Mesendoderm (in vitro differentiated cells): ENCODE data around the gene PLCD1.

ENCODE experiments used
- DNase-seq: peaks from one replicate; pipeline ENCODE4 v3.0.0; 2013
- H2AK5ac ChIP-seq: 2 replicates; pipeline ENCODE4 v1.6.1; 2013; ENCODE audit warnings: low read length, inconsistent platforms
- H2BK120ac ChIP-seq: 2 replicates; pipeline ENCODE4 v1.6.1; 2013; ENCODE audit warnings: low read depth, mild to moderate bottlenecking, low read length, moderate library complexity, mixed read lengths
- H2BK15ac ChIP-seq: replicated peaks from 2 replicates; pipeline ENCODE4 v1.6.1; 2013; ENCODE audit warnings: low read depth, mild to moderate bottlenecking, moderate library complexity
- H2BK5ac ChIP-seq: 2 replicates; pipeline ENCODE4 v1.6.1; 2013; ENCODE audit warnings: low read length, inconsistent platforms
- H3K18ac ChIP-seq: 2 replicates; pipeline ENCODE4 v1.6.1; 2013; ENCODE audit warnings: mild to moderate bottlenecking, low read length, mixed read lengths
- H3K23ac ChIP-seq: one replicate; pipeline ENCODE4 v1.6.1; 2013; ENCODE audit warnings: low read length
- H3K27ac ChIP-seq: 2 replicates; pipeline ENCODE4 v1.5.1; 2013; ENCODE audit warnings: low read depth, mild to moderate bottlenecking, inconsistent platforms, low read length, moderate library complexity
- H3K27me3 ChIP-seq: 2 replicates; pipeline ENCODE4 v1.6.1; 2013; ENCODE audit warnings: low read length, control low read depth, mild to moderate bottlenecking, inconsistent platforms; ENCODE audit not compliant: insufficient read depth, poor library complexity
- H3K36me3 ChIP-seq: 2 replicates; pipeline ENCODE4 v1.6.1; 2013; ENCODE audit warnings: low read length, inconsistent platforms; ENCODE audit not compliant: control insufficient read depth, insufficient read depth
- H3K4ac ChIP-seq: one replicate; pipeline ENCODE4 v1.6.1; 2013; ENCODE audit warnings: low read depth, mild to moderate bottlenecking, low read length, moderate library complexity
- H3K4me1 ChIP-seq: 2 replicates; pipeline ENCODE4 v1.6.1; 2013; ENCODE audit warnings: low read depth, low read length, inconsistent platforms; ENCODE audit not compliant: control insufficient read depth
- H3K4me2 ChIP-seq: 2 replicates; pipeline ENCODE4 v1.6.1; 2013; ENCODE audit warnings: low read length
- H3K4me3 ChIP-seq: 2 replicates; pipeline ENCODE4 v1.5.1; 2013; ENCODE audit warnings: mild to moderate bottlenecking, low read length
- H3K56ac ChIP-seq: one replicate; pipeline ENCODE4 v1.6.1; 2013; ENCODE audit warnings: low read length
- H3K79me1 ChIP-seq: 2 replicates; pipeline ENCODE4 v1.6.1; 2013; ENCODE audit warnings: low read length, inconsistent platforms
- H3K79me2 ChIP-seq: 2 replicates; pipeline ENCODE4 v1.6.1; 2013; ENCODE audit warnings: mild to moderate bottlenecking, low read length; ENCODE audit not compliant: control insufficient read depth, insufficient read depth
- H3K9ac ChIP-seq: 2 replicates; pipeline ENCODE4 v1.6.1; 2013; ENCODE audit warnings: low read length, inconsistent platforms
- H4K5ac ChIP-seq: one replicate; pipeline ENCODE4 v1.6.1; 2013; ENCODE audit warnings: low read length
- H4K8ac ChIP-seq: one replicate; pipeline ENCODE4 v1.6.1; 2013; ENCODE audit warnings: low read depth, mild to moderate bottlenecking, control low read depth, low read length, moderate library complexity
- WGBS: extraction: QIAGEN DNeasy Blood & Tissue Kit; methylation state at CpG from one replicate; pipeline ENCODE4 v1.1.7; 2013; ENCODE audit warnings: low lambda C conversion rate, missing lambda C conversion rate; ENCODE audit not compliant: insufficient coverage; ENCODE audit errors: extremely low coverage; 5-methylcytosine and 5-hydroxymethylcytosine counted together

The PLCD1 gene

DNA sequence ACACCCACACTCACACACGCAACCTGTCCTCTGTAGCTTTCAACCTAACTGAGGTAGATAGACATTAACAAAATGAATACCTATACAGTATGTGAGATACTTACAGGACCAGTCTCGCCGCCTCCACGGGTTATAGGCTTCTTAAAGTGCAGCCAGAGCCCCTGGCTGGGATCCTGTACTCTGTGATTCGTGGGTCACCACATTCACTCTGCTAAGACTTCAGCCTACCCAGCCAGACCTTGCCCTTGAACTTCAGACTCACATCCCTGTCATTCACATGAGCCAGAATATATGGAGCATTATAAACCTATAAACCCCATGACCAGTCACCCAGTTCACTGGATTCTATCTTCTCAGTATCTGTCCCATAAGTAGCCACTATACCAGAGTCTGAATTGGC, 11.0 kb upstream of the PLCD1 start:
- H3K9ac ChIP-seq: no peak overlapping the region
- H3K4ac ChIP-seq: no peak overlapping the region
- peaks cover 9% of the 10 kb centered on the region for H3K27me3 ChIP-seq
- H3K18ac ChIP-seq: no peak overlapping the region
- H3K27ac ChIP-seq: no peak overlapping the region
- WGBS: no CpG with 5 or more reads among the region's 5 CpGs
- H3K4me2 ChIP-seq: no peak overlapping the region
- no peaks in the 10 kb centered on the region for H3K36me3 ChIP-seq
- H3K23ac ChIP-seq: no peak overlapping the region
- peaks cover 4% of the 10 kb centered on the region for H3K4me1 ChIP-seq
- H3K4me3 ChIP-seq: no peak overlapping the region
- H2AK5ac ChIP-seq: no peak overlapping the region
- no peak overlapping the region for H4K8ac ChIP-seq
- no peak overlapping the region for H3K56ac ChIP-seq
- no peak overlapping the region for H2BK120ac ChIP-seq
- H3K79me2 ChIP-seq: no peaks in the 10 kb centered on the region
- H3K79me1 ChIP-seq: no peaks in the 10 kb centered on the region
- DNase-seq: no peak
- no peak overlapping the region for H2BK15ac ChIP-seq
- H2BK5ac ChIP-seq: no peak overlapping the region
- no peak overlapping the region for H4K5ac ChIP-seq

DNA sequence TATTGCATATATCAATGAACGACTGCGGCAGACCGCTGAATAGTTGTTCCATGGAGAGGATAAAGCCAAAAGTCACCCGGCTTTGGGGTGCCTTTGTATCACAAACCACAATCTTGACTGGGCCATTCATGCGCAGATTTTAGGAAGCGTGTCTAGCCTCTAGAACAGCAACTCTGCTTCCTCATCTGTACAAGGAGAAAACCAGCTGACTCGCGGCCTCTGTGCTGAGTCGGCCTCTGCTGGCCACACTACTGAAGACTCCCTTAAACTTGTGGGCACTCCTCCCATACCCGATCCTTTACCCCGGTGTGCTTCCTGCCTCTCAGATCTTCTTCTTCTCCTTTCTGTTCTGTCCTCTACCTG, 10.4 kb upstream of the PLCD1 start:
- H3K79me2 ChIP-seq: no peaks in the 10 kb centered on the region
- H3K9ac ChIP-seq: no peak overlapping the region
- H3K18ac ChIP-seq: no peak overlapping the region
- no peak overlapping the region for H3K4ac ChIP-seq
- DNase-seq: peak; percentile 57
- no peak overlapping the region for H3K56ac ChIP-seq
- H3K27me3 ChIP-seq: peaks cover 9% of the 10 kb centered on the region
- no peak overlapping the region for H3K27ac ChIP-seq
- no peaks in the 10 kb centered on the region for H3K36me3 ChIP-seq
- no peak overlapping the region for H4K5ac ChIP-seq
- no peak overlapping the region for H2BK5ac ChIP-seq
- no peak overlapping the region for H3K4me2 ChIP-seq
- H3K79me1 ChIP-seq: no peaks in the 10 kb centered on the region
- no CpG with 5 or more reads among the region's 11 CpGs for WGBS
- H2BK120ac ChIP-seq: no peak overlapping the region
- no peak overlapping the region for H4K8ac ChIP-seq
- no peak overlapping the region for H3K23ac ChIP-seq
- H3K4me3 ChIP-seq: no peak overlapping the region
- no peak overlapping the region for H2AK5ac ChIP-seq
- H2BK15ac ChIP-seq: no peak overlapping the region
- H3K4me1 ChIP-seq: peaks cover 4% of the 10 kb centered on the region

DNA sequence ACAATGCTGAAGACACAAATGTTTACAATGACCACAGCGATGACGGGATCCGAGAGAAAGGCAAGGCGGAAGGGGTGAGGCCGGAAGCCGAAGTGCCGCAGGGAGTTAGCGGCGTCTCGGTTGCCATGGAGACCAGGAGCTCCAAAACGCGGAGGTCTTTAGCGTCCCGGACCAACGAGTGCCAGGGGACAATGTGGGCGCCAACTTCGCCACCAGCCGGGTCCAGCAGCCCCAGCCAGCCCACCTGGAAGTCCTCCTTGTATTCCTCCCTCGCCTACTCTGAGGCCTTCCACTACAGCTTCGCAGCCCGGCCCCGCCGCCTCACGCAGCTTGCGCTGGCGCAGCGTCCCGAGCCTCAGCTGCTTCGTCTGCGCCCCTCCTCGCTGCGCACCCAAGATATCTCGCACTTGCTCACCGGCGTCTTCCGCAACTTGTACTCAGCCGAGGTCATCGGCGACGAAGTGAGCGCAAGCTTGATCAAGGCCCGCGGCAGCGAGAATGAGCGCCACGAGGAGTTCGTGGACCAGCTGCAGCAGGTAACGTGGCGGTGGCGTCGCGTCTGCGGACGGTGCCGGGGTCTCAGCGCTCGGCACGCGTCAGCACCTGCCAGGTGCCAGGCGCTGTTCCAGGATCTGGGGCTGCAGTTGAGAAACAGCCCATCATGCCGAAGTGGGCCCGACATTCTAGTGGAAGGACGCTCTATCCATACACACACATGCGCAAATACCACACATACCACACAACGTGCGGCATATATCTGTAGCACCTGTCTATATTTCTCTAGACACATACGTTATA, 9.9 kb upstream of the PLCD1 start, which contains the start of gene DLEC1:
TSS of gene DLEC1 (plus strand) at position 108 of the 798 bp plus-strand sequence. CDS start at position 126, 18 bp downstream.
- H3K27me3 ChIP-seq: peaks cover 9% of the 10 kb centered on the region
- no peak within 1 kb of the TSS for H3K27ac ChIP-seq
- H3K4ac ChIP-seq: no peak within 1 kb of the TSS
- peak within 1 kb of the TSS; percentile 23 for H3K4me3 ChIP-seq
- H3K79me2 ChIP-seq: no peaks in the 10 kb centered on the region
- no peak within 1 kb of the TSS for H4K5ac ChIP-seq
- peak within 1 kb of the TSS; percentile 60 for H3K9ac ChIP-seq
- DNase-seq: peak; percentile 93
- H3K36me3 ChIP-seq: no peaks in the 10 kb centered on the region
- no peak within 1 kb of the TSS for H2BK5ac ChIP-seq
- no peak within 1 kb of the TSS for H2AK5ac ChIP-seq
- peaks cover 4% of the 10 kb centered on the region for H3K4me1 ChIP-seq
- H2BK120ac ChIP-seq: no peak within 1 kb of the TSS
- no CpG with 5 or more reads among the region's 67 CpGs for WGBS
- no peak within 1 kb of the TSS for H3K23ac ChIP-seq
- H4K8ac ChIP-seq: peak within 1 kb of the TSS; percentile 97
- peak within 1 kb of the TSS; percentile 93 for H3K4me2 ChIP-seq
- H3K18ac ChIP-seq: no peak within 1 kb of the TSS
- no peak within 1 kb of the TSS for H2BK15ac ChIP-seq
- H3K79me1 ChIP-seq: no peaks in the 10 kb centered on the region
- H3K56ac ChIP-seq: peak within 1 kb of the TSS; percentile 84

DNA sequence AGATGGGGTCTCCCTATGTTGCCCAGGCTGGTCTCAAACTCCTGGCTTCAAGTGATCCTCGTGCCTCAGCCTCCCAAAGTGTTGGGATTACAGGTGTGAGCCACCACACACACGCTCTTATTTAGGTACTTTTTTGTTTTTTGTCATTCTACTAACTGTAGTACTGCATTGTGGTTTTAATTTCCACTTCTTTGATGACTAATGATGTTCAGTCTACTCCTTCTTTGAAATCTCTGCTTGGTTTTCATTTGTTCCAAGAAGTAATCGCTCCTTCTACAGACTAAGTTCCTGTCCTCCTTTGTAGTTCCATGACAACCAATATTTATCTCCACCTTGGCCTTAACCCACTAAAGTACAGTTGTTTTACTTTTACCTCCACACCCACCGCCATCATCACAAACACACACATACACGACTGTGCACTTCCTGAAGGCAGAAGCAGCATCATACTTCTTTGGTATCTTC, 9.0 kb upstream of the PLCD1 start:
- no peaks in the 10 kb centered on the region for H3K36me3 ChIP-seq
- H3K4me2 ChIP-seq: no peak overlapping the region
- no peaks in the 10 kb centered on the region for H3K79me2 ChIP-seq
- H2BK5ac ChIP-seq: no peak overlapping the region
- no peak overlapping the region for H3K56ac ChIP-seq
- H3K4ac ChIP-seq: no peak overlapping the region
- no peak overlapping the region for H2BK120ac ChIP-seq
- H3K23ac ChIP-seq: no peak overlapping the region
- peaks cover 4% of the 10 kb centered on the region for H3K4me1 ChIP-seq
- no CpG with 5 or more reads among the region's 5 CpGs for WGBS
- H4K5ac ChIP-seq: no peak overlapping the region
- H3K27me3 ChIP-seq: peaks cover 9% of the 10 kb centered on the region
- H3K4me3 ChIP-seq: no peak overlapping the region
- no peak overlapping the region for H3K27ac ChIP-seq
- H4K8ac ChIP-seq: peak overlapping the region; percentile 97
- H3K9ac ChIP-seq: no peak overlapping the region
- H3K18ac ChIP-seq: no peak overlapping the region
- H2AK5ac ChIP-seq: no peak overlapping the region
- no peak overlapping the region for H2BK15ac ChIP-seq
- DNase-seq: no peak
- H3K79me1 ChIP-seq: no peaks in the 10 kb centered on the region

DNA sequence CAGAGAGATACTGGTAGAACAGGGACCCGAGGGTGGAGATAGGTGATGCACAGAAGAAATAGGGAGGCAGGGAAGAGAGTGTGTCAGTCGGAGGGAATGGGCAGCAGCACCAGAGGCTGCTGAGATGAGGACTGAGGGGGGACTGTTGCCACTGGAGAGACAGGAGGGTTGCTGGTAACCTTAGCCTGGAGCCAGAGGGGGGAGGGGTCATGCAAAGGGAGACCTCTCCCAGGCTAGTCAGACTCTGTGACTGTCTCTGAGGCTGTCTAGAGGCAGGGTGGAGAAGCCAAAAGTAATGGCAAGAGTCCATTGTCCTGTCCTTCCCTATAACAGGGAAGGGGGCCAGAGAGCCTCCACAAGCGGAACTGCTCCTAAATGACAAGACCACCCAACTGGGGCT, 7.5 kb upstream of the PLCD1 start:
- no peak overlapping the region for H3K4me2 ChIP-seq
- peaks cover 4% of the 10 kb centered on the region for H3K4me1 ChIP-seq
- H3K9ac ChIP-seq: no peak overlapping the region
- no peak overlapping the region for H4K5ac ChIP-seq
- H3K4me3 ChIP-seq: no peak overlapping the region
- H3K27ac ChIP-seq: no peak overlapping the region
- H3K79me1 ChIP-seq: no peaks in the 10 kb centered on the region
- no peak overlapping the region for H2BK15ac ChIP-seq
- H3K36me3 ChIP-seq: no peaks in the 10 kb centered on the region
- H2AK5ac ChIP-seq: no peak overlapping the region
- H3K23ac ChIP-seq: no peak overlapping the region
- H3K79me2 ChIP-seq: no peaks in the 10 kb centered on the region
- H2BK5ac ChIP-seq: no peak overlapping the region
- peaks cover 9% of the 10 kb centered on the region for H3K27me3 ChIP-seq
- no peak for DNase-seq
- no peak overlapping the region for H4K8ac ChIP-seq
- no CpG with 5 or more reads among the region's 3 CpGs for WGBS
- no peak overlapping the region for H3K18ac ChIP-seq
- no peak overlapping the region for H2BK120ac ChIP-seq
- no peak overlapping the region for H3K4ac ChIP-seq
- no peak overlapping the region for H3K56ac ChIP-seq

DNA sequence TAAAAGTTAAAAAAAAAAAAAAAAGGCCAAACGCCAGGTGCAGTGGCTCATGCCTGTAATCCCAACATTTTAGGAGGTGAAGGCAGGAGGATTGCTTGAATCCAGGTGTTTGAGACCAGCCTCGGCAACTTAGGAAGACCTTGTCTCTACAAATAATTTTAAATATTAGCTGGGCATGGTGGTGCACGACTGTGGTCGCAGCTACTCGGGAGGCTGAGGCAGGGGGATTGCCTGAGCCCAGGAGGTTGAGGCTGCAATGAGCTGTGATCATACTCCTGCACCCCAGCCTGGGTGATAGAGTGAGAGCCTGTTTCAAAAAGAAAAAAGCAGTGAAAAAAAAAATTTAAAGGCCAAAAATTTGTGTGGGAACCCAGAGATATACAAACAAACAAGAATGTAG, 6.8 kb upstream of the PLCD1 start:
- H3K79me1 ChIP-seq: no peaks in the 10 kb centered on the region
- H3K9ac ChIP-seq: no peak overlapping the region
- H2BK120ac ChIP-seq: no peak overlapping the region
- H3K79me2 ChIP-seq: no peaks in the 10 kb centered on the region
- H3K18ac ChIP-seq: no peak overlapping the region
- no CpG with 5 or more reads among the region's 5 CpGs for WGBS
- no peak for DNase-seq
- peaks cover 4% of the 10 kb centered on the region for H3K4me1 ChIP-seq
- H3K4ac ChIP-seq: no peak overlapping the region
- H3K23ac ChIP-seq: no peak overlapping the region
- H2BK5ac ChIP-seq: no peak overlapping the region
- peaks cover 9% of the 10 kb centered on the region for H3K27me3 ChIP-seq
- H2AK5ac ChIP-seq: no peak overlapping the region
- no peak overlapping the region for H2BK15ac ChIP-seq
- H4K5ac ChIP-seq: no peak overlapping the region
- H3K4me3 ChIP-seq: no peak overlapping the region
- H3K56ac ChIP-seq: no peak overlapping the region
- H4K8ac ChIP-seq: no peak overlapping the region
- no peak overlapping the region for H3K27ac ChIP-seq
- no peak overlapping the region for H3K4me2 ChIP-seq
- H3K36me3 ChIP-seq: no peaks in the 10 kb centered on the region
